ENCODE measurements around the gene CDH24.
A peak's percentile ranks its signal among the peaks of the same experiment; 100 is the strongest.
"Not testable (repeated sequence)": the region's sequence is repeated elsewhere in the genome, so short reads cannot be mapped to it uniquely, and the experiment has no call there.

Gene CDH24

DNA sequence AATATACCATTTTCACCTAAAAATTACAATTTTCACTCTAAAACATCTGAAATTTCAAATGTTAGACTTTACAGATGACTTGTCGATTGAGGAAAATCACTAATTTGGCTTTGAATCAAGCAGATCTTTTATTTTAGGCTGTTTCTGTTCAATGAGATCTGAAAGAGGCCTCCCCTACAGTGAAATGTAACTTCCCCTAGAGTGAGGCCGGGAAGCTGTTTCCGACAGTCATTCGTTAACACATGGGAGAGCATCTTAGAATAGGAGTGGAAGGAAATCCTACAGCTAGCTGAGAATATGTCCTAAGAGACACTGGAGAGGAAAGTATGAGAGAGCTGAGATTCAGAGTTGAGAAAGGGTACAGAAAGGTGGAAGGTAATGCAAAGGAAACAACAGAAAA is 41.7 kb downstream of the CDH24 start:
- FAIRE-seq = no peak

DNA sequence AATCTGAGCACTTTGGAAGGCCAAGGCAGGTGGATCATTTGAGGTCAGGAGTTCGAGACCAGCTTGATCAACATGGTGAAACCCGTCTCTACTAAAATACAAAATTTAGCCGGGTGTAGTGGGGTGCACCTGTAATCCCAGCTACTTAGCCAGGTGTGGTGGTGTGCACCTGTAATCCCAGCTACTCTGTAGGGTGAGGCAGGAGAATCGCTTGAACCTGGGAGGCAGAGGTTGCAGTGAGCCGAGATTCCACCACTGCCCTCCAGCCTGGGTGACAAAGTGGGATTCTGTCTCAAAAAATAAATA is 43.6 kb downstream of the CDH24 start:
- not testable (repeated sequence) for FAIRE-seq

DNA sequence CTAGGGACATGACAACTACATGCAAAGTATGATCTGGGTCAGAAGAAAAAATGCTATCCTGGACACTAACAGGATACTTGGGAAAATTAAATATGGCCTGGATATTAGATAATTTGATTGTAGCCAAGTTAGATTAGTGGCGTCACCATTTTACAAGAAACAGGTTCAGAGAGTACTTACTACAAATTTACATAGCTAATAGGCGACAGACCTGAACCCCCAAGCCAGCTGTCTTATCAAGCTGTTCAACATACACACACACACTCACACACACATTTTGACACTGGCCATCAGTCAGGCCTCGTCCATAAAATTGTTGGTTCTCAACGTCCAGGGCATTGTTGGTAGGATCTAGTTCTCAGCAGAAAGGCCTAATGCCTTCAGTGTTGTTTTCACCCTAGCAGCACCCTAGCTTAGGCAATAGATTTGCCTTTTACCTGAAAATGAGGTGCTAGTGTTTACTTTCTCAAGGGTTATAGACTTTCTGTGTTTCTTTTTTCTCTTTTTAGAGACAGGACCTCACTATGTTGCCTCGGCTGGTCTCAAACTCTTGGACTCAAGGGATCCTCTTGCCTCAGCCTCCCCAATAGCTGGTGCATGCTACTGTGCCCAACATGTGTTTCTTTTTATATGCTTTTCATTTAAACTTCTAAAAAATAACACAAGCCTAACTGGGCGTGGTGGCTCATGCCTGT is 44.1 kb downstream of the CDH24 start:
- FAIRE-seq = no peak

DNA sequence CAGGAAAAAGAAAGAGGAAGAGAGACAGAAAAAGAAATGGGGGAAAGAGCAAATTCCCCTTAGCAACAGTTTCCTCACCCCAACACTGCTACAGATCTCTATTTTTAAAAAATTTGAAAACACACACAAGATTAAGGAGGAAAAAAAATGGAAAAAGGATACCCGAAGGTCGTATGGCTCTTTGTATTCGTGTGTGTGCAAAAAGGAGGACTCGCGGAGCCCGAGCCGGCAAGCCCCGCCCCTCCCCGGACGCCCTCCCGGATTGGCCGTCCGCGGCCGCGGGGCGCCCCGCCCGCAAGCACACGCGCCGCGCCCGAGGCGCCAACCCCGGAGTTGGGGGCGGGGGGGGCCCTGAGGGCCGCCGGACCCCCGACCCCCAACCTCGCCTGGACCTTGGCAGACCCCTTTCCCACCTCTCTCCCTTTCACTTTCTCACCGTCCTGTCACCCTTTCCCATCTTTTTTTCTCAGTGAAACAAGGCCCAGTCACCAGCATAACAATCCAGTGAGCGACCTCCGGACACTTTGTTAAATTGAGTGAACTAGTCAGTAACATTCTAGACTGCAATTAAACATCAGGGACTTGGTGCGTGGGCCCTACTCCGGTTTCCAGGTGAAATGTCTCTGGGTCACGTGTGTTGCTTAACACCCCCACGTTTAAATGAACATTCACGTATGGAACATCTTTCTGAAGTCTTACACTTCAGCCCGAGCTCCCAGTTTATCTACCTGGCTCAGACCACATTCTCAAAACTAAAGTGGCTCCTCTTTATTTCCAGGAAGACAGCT is 47.2 kb downstream of the CDH24 start, which contains the start of gene C14orf93:
Gene C14orf93 (minus strand): TSS at position 205 of the 788 bp plus-strand sequence. CDS start 11,120 bp downstream, outside the sequence.
- FAIRE-seq = no peak

DNA sequence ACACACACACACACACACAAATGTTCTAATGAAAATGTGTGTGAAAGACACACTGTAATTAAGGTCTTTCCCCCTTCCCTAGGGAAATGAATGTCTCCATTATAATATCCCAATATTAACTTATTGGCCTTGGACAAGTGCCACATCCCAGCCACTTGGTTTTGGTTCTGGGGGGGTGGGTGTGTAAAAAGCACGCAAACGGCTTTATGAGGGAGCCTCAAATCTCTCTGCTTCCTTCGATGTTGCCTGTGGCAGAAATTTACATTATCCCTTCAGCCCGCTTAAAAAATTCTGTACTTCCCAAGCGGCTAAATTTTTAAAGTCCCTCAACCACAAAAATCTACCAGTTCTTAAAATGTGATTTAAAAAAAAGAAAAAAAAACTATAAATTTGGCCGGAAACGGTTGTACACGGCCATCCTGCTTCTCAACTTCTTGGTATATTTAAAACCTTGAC is 47.8 kb downstream of the CDH24 start:
- FAIRE-seq = no peak

DNA sequence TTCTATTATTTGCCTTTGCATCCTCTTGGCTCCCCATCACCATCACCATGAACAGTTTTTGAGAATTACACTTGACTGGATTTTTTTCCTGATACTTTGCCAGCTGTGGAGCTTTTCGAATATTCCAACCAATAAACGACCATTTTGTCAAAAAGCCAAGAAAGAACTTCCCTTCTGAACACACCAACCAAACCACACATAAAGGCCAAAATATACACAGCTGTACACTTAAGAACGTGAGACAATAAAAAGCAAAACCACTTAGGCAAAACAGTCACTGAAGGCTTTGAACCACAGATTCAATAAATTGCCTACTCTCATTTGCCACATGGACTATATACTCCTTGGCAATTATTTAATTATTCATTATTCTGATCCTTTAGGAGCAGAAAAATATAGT is 48.5 kb downstream of the CDH24 start:
- no peak for FAIRE-seq

DNA sequence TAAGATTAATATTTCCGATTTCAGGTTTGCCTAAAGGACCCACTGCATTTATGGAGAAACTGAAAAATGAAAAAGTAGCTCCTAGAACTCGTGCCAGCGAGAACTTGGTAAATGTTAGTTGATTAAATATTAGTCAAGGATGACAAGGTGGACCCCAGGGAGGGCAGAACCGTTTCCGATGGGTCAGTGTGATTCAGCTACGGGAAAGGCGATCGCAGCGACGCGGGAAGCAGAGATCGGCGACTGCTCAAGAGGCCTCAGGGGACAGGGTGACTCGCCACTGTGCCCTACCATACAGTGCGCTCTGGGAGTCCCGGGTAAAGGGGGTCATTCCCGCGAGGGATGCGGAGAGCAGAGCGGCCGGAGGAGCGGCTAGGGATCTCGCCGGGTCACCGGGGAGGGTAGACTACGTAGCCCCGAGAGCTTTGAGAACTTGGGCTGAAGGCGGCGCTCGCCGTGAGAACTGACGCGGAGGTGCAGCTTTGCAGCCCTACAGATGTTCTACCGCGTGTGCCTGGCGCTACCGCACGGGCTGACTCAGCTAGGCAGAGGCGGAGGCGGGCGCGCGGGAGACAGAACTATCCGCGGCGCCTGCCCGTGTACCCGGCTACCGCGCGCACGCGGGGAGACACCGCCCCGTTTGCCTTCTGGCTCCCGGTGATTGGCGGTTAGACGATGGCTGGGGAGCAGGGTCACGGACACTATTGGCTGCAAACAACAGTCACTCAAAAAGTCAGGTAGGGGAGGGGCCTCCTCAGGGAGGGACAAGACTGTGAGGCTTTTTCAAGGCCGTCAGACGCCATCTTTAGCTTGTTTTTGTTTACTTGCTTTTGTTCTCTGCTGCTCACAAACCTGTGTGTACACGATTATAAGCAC is 50.5 kb downstream of the CDH24 start:
- FAIRE-seq = peak; percentile 96

DNA sequence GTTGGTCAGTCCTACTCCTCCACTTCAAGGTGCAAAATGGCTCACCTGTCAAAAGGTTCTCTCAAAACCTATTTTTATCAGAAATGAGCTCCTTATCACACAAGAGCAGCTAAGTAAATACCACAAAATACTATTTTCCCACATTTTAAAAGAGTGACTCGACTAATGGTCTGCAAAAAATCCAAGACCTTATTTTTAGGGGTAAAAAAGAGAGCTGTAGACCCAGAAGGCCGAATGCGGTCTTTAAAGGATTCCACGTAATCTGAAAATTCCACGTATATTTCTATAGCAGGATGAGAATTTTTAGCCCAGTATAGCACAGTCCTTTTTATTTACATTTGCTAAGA is 51.2 kb downstream of the CDH24 start:
- FAIRE-seq = no peak

DNA sequence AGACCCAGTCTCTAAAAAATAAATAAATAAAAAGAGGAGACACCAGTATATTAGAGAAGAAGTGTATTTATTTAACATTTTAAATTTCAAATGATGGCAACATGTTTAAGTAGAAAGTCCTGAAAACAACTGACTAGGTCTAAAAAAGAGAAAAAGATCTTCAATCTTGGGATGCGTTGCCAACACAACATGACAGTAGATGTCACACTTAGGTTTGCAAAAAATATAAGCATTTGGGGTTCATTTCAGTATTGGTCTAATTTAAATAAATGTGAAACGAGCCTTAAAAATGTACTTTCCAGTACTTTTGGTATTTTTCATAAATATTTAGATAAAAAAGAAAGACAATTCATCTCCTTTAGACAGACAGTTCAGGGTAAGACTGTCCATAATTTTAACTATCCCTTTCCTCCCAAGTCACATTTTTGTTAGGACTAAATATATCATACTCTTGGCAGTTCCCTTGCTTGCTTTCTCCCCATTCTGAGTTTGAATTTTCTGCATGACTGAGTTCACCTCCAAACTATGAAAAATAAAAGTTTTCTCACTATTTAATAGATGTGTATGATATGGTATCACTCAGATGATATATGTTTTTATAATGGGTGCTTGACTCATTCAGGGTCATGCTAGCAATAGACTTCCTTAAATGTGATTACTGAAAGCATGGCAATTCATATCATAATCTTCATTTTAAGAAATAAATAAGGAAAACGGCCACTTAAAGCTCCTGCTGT is 51.7 kb downstream of the CDH24 start:
- FAIRE-seq = no peak

DNA sequence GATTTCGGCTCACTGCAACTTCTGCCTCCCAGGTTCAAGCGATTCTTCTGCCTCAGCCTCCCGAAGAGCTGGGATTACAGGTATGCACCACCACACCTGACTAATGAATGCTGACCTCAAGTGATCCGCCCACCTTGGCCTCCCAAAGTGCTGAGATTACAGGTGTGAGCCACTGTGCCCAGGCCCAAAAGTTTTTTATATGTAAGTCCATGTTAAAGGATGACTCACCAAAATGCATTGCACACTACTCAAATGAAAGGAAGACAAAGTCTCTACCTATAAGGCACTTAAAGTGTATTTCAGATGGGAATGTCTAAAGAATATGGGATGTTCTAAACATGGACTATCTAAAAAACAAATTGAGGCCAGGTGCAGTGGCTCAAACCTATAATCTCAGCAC is 53.0 kb downstream of the CDH24 start:
- FAIRE-seq = not testable (repeated sequence)

DNA sequence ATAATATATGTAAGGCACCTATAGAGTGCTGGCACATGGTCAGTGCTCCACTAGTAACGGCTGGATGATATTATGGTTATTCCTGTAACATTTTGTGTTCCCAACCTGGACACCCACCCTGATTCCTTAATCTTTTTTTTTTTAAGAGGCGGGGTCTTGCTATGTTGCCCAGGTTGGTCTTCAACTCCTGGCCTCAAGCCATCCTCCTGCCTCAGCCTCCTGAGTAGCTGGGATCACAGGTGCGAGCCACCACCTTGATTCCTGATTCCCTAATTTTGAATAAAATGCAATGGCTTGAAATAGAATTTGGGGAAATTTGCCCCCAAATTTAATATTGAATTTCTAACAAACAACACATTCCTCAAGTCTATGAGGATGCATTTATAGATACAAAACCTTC is 54.7 kb downstream of the CDH24 start:
- FAIRE-seq = no peak

DNA sequence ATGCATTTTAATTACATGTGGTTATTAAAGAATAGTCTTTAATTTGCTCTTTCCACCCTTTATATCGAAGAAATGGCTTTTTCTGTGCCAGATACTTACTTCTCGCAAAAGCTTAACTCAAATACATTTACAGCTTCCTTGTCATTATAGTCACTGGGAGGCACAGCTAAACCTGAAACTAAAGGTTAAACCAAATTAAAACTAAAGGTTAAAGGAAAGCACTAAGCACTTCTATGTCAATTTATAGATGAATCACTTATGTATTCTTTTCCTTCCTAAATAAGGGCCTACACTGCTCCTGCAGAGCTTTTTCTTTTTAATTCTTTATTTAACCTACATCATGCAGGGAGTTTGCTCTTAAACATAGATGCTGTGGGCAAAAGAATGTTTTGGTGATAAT is 56.5 kb downstream of the CDH24 start:
- FAIRE-seq = no peak

DNA sequence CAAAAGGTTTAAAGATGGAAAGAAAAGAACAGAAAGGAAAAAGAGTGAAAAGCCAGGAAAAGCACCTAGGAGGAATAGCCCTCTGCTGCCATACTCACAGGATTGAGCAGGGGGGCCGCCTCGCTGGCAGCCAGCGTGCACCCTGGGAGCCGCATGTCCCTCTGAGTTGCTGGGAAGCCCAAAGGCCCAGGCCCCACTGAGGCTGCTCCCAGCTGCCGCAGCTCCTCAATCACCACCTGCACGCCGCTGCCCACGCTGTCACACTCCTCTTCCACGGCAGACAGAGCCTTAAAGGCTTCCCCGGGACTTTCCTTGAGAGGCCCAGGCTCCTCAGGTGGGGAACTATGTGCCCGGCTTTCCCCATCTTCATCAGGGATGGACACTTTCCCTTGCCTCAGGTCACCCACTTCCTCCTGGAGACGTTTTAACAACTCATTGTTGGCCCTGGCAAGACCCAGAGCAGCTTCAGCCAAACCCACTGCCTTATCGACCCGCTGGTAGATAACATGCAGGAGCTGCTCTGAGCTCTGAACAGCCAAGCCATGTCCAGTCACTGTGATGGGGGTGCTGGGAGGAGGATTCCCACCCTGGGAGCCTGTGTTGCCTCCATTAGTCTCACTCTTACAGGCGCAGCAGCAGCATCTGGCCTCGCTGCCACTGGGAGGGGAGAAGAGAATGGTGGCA is 58.8 kb downstream of the CDH24 start:
- FAIRE-seq = no peak

DNA sequence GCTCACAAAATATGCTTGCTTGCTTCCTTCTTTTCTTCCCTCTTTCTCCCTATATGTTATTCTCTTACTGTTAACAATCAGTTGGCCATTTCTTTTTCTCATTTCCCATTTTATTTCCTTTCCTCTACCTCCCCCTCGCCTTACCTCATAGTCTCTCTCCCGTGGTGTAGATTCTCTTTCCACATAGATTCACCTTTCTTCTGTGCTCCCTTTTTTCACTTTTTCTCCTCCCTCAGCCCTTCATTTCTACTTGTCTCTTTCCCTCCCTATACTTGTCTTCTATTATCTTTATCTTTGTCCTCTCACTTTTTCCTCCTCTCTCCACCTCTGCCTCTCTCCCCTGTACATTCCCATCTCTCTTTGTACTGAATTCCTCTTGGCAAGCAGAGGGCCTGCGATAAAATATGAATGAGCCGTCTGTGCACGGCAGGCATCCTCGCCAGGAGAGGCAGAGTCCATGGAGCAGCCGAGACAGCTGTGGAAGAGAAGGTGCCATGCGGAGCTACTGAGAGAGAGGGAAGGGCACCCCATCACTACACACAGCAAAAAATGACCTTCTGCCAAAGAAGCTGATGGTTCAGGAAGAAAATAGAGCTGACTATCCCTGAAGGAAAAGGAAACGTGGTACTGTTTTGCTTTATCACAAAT is 59.5 kb downstream of the CDH24 start:
- FAIRE-seq = no peak
